NCI-H1417 treated with DMSO at 0.1 percent for 48 hours (cell line): ENCODE data around the gene SIRT6.
"Not testable (repeated sequence)": the region's sequence is repeated elsewhere in the genome, so short reads cannot be mapped to it uniquely, and the experiment has no call there.

Experiments used
- DNase-seq: peaks from one replicate; lab custom pipeline; 2025; lab: John Stamatoyannopoulos, UW

Gene SIRT6

DNA sequence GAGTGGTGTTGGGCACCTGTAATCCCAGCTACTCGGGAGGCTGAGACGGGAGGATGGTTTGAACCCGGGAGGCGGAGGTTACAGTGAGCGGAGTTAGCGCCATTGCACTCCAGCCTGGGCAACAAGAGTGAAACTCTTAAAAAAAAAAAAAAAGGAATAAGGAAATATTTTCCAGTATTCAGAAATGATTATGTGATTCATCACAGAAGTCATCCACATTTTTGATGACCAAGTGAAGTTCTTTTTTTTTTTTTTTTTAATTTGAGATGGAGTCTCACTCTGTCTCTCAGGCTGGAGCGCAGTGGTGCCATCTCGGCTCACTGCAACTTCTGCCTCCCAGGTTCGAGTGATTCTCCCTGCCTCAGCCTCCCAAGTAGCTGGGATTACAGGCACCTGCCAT lies 47.0 kb downstream of the SIRT6 start:
- DNase-seq: not testable (repeated sequence)

DNA sequence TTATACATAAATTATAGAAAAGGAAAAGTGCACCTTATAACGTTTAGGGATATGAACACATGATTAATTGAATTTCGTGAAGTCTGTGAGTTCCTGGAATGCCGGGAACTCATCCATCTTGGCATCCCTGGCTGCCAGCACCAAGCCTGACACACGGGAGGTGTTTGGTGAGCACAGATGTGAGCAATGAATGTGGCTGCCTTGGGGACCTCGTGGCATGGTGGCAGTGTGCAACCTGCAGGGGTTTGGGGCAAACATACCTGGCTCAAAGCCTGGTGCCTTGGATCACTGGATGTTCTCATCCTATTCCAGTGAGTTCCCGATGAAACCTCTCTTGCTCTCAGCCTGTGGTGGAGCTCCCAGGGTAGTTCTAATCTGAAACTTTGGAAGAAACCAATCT lies 48.0 kb downstream of the SIRT6 start:
- DNase-seq: no peak

DNA sequence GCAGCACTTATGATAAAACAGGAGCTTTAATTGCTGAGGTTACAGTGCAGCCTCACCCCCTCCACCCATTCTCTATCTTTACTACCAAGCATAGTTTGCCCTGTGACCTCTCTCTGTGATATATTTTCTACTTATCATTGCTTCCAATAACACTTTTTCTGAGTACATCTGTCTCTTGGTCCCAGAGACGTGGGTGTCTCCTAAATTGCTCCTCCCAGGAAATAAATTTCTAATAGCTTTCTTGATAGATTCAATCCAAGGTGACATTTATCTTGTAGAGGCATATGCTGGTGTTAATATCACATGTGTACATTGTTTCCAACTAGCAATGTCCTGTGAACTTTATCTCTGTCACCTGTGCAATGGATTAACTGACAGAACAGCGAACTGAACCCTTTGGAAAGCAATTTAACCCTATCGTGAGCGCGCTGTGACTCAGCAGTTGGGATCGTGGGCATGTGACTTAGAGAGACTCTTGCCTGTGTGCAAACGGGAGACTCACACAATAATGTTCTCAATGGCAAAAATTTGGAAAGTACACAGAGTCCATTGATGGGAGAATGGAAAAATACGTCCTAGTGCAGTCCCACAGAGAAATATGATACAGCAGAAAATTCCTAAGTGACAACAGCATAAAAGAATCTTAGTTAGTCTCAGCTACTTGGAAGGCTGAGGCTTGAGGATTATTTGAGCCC lies 51.5 kb downstream of the SIRT6 start:
- DNase-seq: no peak

DNA sequence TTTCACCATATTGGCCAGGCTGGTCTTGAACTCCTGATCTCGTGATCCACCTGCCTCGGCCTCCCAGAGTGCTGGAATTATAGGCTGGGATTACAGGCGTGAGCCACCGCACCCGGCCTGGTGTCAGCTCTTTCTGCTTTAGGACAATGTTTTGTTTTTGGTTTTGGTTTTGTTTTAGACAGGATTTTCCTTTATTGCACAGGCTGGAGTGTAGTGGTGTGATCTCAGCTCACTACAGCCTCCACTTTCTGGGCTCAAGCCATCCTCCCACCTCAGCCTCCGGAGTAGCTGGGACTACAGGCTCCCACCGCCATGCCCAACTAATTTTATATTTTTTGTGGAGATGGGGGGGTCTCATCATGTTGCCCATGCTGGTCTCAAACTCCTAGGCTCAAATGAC lies 53.3 kb downstream of the SIRT6 start:
- DNase-seq: not testable (repeated sequence)

DNA sequence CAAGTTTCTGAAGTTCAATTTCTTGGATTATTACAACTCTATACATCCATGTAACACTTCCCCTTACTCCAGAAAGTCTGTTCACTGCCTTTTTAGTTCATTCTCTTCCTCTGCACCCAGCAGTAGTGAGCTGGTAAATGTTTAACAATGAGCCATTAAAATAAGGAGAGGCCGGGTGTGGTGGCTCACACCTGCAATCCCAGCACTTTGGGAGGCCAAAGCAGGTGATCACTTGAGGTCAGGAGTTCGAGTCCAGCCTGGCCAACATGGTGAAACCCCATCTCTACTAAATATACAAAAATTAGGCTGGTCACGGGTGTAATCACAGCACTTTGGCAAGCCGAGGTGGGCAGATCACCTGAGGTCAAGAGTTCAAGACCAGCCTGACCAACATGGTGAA lies 55.0 kb downstream of the SIRT6 start:
- DNase-seq: not testable (repeated sequence)

DNA sequence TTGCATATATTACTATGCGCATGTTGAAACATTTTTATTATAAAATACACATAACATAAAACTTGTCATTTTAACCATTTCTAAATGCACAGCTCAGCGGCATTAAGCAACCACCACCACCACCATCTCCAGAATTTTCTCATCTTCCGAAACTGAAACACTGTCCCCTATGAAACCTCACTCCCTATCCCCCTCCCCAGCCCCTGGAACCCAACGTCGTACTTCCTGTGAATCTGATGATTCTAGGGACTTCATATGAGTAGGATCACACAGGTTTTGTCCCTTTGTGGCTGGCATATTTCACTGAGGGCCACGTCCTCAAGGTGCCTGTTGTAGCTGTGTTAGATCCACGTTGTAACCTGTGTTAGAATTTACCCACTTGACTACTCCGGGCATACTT lies 57.7 kb downstream of the SIRT6 start:
- no peak for DNase-seq
